Kidney epithelial cell (primary cell): ENCODE data around the gene PRX. TPM values are rescaled to one million over a fixed set of nuclear protein-coding genes. Genes with fewer than 3 reads are reported as not detected.

Experiments
- DNase-seq: peaks from one replicate; pipeline ENCODE4 v3.0.0-alpha.2; 2010; ENCODE audit warnings: low read depth
- H3K27me3 ChIP-seq: 2 replicates; pipeline ENCODE4 v1.6.0; 2011; ENCODE audit warnings: low read length; ENCODE audit not compliant: control insufficient read depth, insufficient read depth
- H3K36me3 ChIP-seq: 2 replicates; pipeline ENCODE4 v1.5.1; 2011; ENCODE audit warnings: low read length; ENCODE audit not compliant: control insufficient read depth, insufficient read depth
- H3K4me3 ChIP-seq: 2 replicates; pipeline ENCODE4 v1.5.1; 2011; ENCODE audit warnings: low read depth, mild to moderate bottlenecking, control low read depth, low read length
- CTCF ChIP-seq: IDR thresholded peaks from 2 replicates; pipeline ENCODE4 v1.5.1; 2011; ENCODE audit warnings: mild to moderate bottlenecking, moderate library complexity, low read length, control low read depth, inconsistent platforms; ENCODE audit not compliant: insufficient read depth, poor library complexity, severe bottlenecking
- total RNA-seq: library from RNA; depleted of rRNA; stranded (reverse); fragments of >200 nt; gene quantifications from 2 replicates; pipeline ENCODE4 v1.2.3, GENCODE V29; 2015

PRX gene
- total RNA-seq, 1 donor from 2014 or later: 2.7 TPM

- no peak for TF ChIP-seq CTCF
- DNase-seq: peak; percentile 19
- Histone ChIP-seq H3K4me3 (no peak overlapping the region), H3K36me3 (no peaks in the 10 kb centered on the region), H3K27me3 (peaks cover 20% of the 10 kb centered on the region)
These were observed 14.6 kb downstream of the PRX start for GRCh38 chr19:40398417-40399131.

GRCh38 chr19:40397568-40397906 is 15.6 kb downstream of the PRX start:
- DNase-seq: no peak
- no peaks in the 10 kb centered on the region for H3K36me3 ChIP-seq
- TF ChIP-seq CTCF: no peak

GRCh38 chr19:40396886-40397567 is 16.2 kb downstream of the PRX start:
- TF ChIP-seq CTCF: no peak
- peaks cover 20% of the 10 kb centered on the region for H3K27me3 ChIP-seq
- H3K4me3 ChIP-seq: no peak overlapping the region
- no peaks in the 10 kb centered on the region for H3K36me3 ChIP-seq
- no peak for DNase-seq

More at GRCh38 chr19:40397568-40397906, 15.6 kb downstream of the PRX start:
- Histone ChIP-seq H3K4me3 (no peak overlapping the region), H3K27me3 (peaks cover 20% of the 10 kb centered on the region)

- TF ChIP-seq CTCF: no peak
- Histone ChIP-seq H3K4me3 (no peak overlapping the region), H3K27me3 (peaks cover 20% of the 10 kb centered on the region), H3K36me3 (no peaks in the 10 kb centered on the region)
- DNase-seq: no peak
These were observed 17.2 kb downstream of the PRX start for GRCh38 chr19:40395956-40396355.

GRCh38 chr19:40394816-40395210 is 18.4 kb downstream of the PRX start:
- H3K36me3 ChIP-seq: no peaks in the 10 kb centered on the region
- DNase-seq: no peak
- H3K4me3 ChIP-seq: no peak overlapping the region
- H3K27me3 ChIP-seq: peaks cover 20% of the 10 kb centered on the region
- TF ChIP-seq CTCF: no peak
